HG03558 (cell line): ENCODE results near the gene MICALL2.

ENCODE experiments used
- ATAC-seq: cut with Tn5 transposase; IDR thresholded peaks from one replicate; pipeline ENCODE4 v1.9.1; 2021; ENCODE audit warnings: moderate number of reproducible peaks; ENCODE audit not compliant: unreplicated experiment; ENCODE audit errors: extremely low read depth

Gene MICALL2

DNA sequence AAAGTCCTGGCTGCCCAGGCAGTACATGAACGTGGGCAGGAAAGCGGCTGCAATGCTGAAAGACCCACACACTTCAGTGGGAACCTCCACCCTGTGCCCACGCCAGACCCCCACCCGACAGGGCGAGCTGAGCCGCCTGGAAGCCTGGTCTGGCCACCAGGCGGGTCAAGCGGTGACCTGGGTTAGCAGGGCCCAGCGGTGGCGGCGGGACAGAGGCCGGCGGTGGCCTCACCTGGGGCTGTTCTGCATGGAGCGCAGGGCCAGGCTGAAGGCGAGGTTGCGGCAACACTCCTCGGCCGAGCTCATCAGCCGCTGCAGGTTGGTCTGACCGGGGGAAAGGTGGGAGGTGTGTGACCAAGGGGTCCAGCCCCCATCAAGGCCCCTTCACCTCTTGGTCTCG, 11.6 kb upstream of the MICALL2 start:
- ATAC-seq: no peak

DNA sequence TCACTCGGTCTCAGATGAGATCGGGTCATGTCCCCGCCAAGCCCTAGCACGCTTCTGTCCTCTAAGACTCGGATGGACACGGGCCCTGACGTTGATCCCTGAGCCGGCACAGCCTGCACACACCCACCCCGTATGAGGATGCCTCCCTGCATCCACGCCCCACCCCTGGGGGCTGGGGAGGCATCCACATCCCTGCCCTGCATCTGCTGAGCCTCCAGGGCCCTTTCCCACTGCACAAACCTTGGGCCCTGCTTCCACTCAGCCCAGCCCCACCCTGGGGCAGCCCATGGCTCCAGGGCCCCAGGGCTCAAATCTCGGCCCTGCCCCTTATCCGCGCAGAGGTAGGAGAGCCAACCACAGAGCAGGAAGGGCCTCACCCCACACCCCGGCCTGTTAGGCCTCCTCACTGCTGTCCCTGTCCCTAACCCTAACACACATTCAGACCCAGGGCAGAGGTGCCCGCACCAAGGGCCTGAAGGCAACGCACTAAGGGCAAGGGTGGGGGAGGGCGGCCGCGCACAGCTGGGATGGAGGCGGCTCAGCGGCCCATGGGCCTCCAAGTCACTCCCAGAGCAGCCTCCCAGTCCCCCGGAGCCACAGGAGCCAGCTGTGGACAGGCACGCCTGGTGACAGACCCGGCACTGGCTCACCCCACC, 9.5 kb upstream of the MICALL2 start:
- no peak for ATAC-seq

DNA sequence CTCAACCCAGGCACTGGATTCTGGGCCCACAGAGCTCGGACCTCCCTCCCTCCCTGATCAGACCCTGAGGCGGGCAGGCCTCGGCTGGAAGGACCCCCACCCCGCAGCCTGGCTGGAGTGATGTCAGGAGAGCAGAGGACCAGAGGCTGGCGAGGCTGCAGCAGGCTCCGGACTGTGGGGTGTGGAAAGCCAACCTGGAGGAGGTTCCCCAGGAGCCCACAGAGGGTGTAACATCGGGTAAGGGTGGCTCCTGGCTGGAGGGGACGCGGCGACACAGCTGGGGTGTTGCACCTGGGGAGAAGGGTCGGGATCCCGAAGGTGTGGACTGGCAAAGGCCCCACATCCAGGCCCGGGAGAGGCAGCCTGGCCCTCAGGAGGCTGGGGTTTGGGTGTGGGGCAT, 8.9 kb upstream of the MICALL2 start:
- ATAC-seq: no peak

DNA sequence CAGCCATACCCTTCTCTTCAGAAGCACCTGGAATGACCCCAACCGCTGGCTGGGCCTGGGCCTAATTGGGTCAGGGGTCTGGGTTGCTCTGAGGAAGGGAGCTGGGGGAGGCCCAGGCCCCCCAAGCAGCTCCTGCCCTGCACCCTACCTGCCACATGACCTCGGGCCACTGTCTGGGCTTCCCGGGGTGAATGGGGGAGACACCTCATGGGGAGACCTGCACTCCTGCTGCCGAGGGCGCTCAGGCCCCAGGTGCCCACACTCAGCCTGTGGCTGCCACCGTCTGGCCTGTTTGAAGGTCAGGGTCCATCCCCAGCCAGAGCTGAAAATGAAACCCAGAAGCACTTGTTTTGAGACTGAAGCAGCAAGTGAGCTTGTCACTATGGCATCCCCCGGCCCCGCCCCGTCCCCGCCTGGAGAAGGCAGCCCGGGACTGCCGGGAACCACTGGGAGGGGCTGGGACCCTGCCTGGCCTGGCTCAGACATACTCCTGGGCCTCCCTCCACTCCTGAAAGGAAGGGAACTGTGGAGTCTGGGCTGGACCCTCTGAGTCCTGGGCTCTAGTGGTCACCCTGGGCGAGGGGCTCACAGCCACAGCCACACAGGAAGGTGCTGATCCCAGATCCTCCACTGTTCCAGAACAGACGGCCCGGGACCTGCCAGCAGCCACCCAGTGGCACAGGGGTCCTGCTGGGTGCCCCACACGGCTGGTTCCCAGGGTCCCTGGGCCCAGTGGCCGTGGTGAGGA, 7.4 kb upstream of the MICALL2 start:
- no peak for ATAC-seq

DNA sequence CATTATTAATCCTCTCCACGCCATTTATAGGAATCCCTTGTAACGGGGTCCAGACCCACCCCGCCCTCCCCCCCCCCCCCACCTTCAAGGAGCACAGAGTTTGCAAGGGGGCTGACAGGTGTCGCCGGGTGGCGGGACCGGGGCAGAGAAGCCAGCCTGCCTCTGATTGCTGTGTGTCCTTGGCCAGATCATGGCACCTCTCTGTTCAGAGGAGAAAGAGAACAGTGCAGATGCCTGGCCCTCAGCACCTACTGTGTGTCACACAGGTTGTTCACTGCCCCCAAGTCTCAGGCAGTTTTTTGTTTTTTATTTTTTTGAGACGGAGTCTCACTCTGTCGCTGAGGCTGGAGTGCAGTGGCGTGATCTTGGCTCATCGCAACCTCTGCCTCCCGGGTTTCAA, 5.4 kb upstream of the MICALL2 start:
- ATAC-seq: no peak

DNA sequence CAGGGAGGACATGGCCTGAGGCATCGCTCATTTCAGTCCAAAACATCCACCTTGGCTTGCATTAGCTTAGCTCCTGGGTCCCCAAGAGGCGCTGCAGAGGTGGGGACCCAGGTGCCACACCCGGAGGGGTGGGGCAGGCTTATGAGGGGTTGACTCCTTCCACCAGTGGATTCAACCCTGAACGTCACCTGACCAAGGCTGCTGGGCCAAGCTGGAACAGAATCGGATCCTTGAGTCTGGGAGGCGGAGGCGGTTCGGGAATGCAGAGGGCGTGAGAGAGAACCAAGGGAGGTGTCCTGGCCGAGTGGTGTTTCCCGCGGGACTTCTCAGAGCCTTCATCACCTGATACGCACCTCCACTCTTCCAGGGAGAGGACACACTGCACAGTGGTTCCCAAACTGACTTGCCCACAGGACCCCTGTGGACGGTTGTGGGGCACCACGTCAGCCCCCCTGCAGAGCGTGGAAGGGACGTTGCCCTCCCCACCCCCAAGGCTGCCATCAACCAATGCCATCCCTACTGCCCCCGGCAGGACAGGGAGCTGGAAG, 4.5 kb upstream of the MICALL2 start:
- no peak for ATAC-seq

DNA sequence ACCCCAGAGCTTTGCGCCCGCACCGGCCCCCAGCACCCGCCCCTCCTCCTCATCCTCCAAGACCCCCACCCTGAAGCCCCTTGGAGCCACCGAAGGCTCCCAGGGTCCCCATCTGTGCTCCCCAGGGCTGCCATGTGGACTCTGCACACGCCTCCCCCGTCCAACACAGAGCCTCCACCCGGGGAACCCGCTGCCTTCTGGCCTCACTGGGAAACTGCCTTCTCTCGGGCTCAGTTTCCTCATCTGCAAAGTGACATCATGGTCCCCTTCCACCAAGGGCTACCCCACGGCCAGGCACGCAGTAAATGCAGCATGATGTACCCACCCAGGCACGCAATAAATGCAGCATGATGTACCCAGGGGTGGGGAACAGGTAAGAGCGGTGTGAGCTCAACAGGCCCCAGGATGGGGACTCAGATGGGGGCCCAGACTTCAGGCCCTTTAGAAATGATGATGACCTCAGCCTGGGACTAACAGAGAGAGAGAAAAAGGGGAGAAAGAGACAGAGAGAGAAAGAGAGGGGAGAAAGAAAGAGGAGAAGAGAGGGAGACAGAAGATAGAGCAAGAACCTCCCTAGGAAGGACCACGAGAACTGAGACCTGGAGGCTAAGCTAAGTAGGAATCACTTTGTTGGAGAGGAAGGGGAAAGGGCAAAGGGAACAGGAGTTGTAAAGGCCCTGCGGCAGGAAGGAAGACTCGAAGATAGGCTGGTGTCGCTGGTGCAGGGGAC, 2.5 kb upstream of the MICALL2 start:
- no peak for ATAC-seq

DNA sequence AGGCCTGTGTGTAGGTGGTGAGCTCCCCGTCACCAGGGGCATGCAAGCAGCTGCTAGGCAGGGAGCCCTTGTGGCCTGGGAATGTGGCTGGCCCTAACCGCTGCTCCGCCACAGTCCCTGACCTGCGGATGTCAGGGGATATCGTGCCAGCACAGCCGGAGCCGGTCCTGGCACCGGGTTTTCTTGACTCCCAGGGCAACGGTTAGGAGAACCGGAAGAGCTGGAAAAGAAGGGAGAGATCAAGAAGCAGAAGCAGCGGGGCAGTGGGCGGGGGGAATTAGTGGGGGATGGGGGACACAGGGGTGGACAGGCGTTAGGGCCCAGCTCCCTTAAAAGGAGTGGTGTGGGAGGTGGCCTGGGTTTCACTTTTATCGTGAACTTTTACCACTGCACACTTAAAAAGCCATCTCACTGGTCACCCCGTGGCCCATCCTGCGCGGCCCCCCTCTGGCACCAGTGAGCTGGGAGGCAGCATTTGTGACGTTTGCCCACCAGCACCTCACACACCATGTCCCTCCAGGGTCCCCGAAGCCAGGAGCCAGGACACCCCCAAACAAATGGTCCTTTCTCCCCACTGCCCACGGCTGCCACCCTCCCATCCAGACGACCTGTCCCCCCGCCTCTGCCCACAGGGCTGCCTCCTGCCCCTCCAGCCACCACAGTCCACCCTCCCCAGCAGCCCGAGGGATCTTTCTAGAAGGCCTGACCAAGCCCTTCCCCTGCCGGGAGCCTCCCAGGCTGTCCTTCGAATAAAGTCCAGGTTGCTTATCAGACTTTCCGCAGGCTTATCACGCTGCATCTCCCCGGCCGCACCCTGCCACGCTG, 1.8 kb upstream of the MICALL2 start:
- ATAC-seq: no peak

DNA sequence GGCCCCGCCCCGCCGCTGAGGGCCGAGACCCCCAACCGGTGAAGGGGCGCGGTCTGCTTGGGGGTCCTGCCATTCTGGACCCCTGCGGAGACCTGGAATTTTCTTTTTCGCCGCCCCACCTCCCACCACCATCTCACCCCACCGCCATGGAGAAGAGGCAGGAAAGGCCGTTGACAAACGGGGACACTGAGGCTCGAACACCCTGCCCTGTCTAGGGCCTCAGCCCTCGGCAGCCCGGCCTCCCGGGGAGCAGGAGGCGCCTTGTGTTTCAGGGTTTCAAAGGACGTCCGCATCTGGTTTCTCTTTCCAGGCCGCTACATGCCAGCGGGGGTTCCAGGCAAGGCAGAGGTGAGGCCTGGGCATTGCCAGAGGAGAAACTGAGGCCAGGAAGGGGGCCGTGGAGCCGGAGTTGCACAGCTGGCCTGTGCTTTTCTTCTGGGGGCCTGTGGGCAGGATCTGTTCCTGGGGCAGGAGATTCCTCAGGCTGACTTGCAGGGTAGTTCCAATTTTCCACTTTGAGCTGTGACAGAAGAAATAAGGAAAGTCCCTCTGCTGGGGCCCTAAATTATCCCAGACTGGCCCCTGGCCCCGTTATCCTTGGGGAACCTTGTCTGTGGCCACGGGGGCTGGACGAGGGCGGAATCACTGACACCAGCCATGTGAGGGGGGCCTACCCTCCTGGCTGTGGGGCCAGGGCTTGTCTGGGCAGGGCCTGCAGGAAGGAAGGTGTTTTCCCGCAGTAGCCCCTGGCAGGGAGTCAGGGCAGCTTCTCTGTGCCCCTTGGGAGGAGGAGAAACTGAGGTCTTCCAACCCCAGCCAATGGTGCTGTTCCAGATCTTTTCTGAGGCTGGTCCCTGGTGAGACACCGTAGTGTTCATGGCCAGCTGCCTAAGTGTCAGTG, 900 bp upstream of the MICALL2 start:
- ATAC-seq: no peak

DNA sequence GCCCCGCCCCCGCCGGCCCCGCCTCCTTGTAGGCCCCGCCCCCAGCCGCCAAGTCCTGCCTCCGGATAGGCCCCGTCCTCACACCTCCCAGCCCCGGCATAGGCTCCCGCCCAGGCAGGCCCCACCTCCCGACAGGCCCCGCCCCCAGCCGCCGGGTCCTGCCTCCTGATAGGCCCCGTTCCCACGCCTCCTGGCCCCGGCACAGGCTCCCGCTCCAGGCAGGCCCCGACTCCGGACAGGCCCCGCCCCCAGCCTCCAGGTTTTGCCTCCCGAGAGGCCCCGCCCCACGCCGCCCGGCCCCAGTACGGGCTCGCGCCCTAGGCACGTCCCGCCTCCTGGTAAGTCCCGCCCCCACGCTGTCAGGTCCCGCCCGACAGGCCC, 232 bp upstream of the MICALL2 start:
- peak; percentile 72 for ATAC-seq

DNA sequence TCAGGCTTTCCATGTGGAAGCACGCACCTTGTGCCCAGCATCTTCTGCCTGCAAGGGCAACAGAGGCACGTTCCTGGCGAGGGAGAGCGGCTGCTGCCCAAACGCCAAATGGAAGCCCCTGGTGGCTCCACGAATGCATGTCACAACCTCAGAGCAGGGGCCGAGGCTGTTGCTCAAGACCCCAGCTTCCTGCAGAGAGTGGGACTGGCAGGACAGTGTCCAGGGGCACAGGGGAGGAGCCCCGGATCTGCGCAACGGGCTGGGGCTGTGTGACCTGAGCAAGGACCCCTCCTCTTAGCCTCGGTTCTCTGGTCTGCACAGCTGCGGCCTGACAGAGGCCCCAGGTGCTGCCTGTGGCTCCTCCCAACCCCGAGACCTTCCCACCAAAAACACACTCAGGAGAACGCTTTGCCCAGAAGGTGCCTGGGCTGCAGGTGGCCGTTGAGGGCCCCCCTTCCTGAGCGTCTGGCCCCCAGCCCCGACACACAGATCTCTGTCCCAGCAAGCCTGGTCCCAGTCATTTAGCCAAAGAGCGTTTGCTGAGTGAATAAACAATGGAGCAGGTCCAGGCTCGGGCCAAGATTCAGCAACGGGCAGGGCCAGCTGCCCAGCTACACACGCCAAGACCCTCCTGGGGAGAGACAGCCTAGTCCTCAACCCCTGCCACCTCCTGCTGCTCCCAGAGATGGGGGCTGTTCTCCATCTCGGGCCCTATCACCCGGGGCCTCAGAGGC, 1.2 kb downstream of the MICALL2 start:
- no peak for ATAC-seq

DNA sequence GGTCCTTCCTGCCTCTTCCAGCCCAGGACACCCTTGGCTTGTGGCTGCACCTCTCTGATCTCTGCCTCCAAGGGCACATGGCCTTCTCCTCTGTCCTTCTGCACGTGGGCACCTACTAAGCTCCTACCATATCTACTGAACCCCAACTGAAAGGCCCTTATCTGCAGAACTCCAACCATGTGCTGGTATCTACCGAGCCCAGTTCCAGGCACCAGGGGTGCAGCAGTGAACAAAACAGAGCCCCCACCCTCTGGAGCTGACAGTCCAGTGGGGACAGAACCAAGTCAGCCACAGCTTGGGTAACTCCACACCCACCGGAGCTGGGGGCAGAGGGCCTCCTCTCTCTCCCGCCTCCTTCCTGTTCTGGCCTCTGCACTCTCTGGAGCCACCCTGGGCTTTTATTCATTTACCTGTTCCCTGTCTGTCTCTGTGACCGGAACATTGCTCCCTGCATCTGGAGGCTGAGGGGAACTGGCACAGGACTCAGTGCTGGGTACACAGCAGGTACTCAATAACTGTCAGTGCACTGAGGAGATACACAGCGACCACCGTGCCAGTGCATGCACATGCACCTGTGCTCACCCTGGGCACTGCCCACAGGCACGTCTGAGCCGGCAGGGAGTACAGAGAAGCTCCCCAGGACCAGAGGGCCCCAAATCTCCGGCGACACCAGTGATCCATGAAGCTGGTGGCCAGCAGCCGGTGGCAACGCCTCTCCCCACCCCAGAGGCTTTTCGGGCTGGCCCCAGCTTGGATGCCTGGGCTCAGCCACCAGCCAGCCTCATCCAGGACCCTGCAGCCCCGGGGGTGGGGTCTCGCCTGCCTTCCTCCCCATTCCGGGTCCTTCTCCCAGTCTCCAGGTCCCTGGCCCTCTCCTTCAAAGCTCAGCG, 2.0 kb downstream of the MICALL2 start:
- no peak for ATAC-seq

DNA sequence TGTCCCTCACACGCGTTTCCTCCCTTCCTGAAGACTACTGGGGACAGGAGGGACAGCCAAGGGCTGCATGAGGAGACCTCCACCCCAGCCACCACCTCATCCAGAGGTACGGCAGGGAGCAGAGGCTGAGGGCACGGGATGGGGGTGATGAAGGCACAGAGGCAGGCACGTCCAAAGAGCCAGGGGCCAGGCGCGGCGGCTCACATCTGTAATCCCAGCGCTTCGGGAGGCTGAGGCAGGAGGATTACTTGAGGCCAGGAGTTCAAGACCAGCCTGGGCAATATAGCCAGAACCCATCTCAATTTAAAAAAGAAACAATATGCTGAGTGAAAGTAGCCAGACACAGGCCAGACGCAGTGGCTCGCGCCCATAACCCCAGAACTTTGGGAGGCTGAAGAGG, 3.3 kb downstream of the MICALL2 start:
- ATAC-seq: no peak

DNA sequence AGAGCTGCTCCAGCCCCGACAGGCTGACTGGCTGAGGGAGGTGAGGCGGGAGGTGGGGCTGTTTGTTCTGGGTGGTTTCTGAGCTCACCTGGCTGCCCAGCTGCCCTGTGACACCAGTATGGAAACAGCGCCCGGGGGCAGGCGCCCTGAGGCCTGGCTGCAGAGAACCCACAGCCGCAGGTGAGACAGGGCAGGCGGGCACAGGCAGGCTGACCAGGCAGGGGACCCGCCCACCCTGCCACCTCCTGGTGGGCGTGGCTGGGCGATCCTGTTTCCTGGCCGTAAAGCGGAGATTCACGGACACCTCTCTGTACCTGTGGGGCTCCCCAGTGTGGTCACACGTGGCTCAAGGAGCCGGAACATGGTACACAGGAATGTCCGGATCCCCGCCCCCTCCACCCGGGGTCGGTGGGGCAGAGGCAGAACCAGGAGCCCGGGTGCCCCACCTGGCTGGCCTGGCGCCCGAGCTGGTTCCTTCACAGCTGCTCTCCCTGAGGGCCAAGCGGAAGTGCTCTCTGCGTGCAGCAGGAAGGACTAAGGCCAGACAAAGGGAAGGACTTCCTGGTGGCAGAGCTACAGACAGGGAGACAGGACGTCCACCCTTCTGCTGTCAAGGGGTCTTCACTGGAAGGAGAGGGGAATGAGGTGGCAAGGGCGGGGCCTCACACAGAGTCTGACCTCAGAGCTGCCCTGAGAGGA, 3.9 kb downstream of the MICALL2 start:
- ATAC-seq: no peak

DNA sequence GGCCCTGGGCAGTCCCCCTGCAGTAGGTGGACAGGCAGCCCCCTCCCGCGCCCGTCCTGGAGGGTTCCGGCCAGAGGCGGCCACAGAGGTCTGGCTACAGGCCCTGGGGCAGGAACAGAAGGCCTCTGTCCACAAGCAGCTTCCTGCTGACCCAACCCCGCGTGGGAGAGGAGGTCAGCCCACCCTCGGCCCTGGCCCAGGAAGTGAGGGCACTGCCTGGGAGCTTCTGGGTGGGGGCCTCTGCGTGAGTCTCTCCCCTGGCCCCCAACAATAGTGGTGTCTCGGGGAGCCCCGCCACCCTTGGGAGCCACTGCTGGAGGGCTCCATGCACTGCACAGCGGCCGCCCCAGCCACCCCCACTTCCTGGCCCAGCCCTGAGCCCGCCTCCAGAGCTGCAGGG, 4.7 kb downstream of the MICALL2 start:
- no peak for ATAC-seq

DNA sequence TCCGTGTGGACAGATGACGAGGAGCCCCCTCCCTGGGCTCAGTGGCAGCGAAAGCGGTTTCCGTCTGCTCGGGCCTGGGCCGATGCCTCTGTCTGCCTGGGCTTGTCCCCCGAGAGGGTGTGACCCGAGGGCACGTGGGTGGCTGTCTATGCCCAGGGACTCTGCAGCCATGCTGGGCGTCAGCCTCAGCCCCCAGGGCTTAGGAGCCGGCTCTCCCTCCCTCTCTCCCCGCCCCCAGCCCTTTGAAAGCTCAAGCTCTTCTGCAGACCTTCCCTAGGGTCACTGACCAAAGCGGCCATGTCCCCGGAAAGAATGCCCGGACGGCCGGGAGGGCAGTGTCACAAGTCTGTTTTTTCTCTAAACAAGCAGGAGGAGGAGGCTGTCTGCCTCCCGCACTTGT, 7.1 kb downstream of the MICALL2 start:
- ATAC-seq: no peak

DNA sequence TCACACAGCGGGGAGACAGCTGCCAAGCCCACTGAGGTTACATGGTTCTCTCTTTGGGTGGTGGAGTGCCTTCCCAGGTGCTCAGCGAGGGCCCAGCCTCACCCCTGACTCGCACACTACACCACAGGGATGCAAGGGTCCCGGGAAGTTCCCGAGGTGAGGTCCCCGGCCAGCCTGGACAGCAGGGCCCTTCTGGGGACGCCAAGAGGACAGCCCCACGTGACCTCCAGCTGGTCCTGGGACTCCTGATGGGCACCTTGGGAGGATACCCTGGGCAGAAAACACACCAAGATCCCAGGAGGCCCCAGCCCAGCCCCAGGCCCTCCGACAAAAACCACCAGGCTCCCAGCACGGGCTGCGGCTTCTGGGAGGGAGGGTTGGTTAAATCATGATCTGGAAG, 8.3 kb downstream of the MICALL2 start:
- ATAC-seq: no peak
